Measurements from ENCODE around the gene PREPL.
A peak's percentile ranks its signal among the peaks of the same experiment; 100 is the strongest.
"Not testable (repeated sequence)": the region's sequence is repeated elsewhere in the genome, so short reads cannot be mapped to it uniquely, and the experiment has no call there.

The PREPL gene

GRCh38 chr2:44361330-44362206 lies at the start of gene PREPL, which contains the start of gene CAMKMT:
Gene PREPL (minus strand): TSS chr2:44361494. CDS start chr2:44346342, 15,152 bp downstream.
Gene CAMKMT (plus strand): TSS chr2:44361947.
- DNase-seq = peak; percentile 98

- DNase-seq = no peak
Observed at GRCh38 chr2:44398243-44398897, 37.1 kb upstream of the PREPL start.

GRCh38 chr2:44397447-44398175 lies 36.3 kb upstream of the PREPL start:
- DNase-seq = no peak

GRCh38 chr2:44392338-44392943 lies 31.1 kb upstream of the PREPL start:
- DNase-seq = peak; percentile 8

- no peak for DNase-seq
Observed at GRCh38 chr2:44389895-44390294, 28.6 kb upstream of the PREPL start.

- DNase-seq = no peak
Observed at GRCh38 chr2:44388877-44389276, 27.6 kb upstream of the PREPL start.

GRCh38 chr2:44385226-44385625 lies 23.9 kb upstream of the PREPL start:
- DNase-seq = not testable (repeated sequence)

- DNase-seq = no peak
Observed at GRCh38 chr2:44377486-44377885, 16.2 kb upstream of the PREPL start.

- no peak for DNase-seq
Observed at GRCh38 chr2:44372246-44372645, 11.0 kb upstream of the PREPL start.

- no peak for DNase-seq
Observed at GRCh38 chr2:44371445-44371844, 10.2 kb upstream of the PREPL start.

GRCh38 chr2:44369392-44369791 lies 8.1 kb upstream of the PREPL start:
- no peak for DNase-seq

GRCh38 chr2:44367591-44367990 lies 6.3 kb upstream of the PREPL start:
- no peak for DNase-seq

- no peak for DNase-seq
Observed at GRCh38 chr2:44364604-44365003, 3.3 kb upstream of the PREPL start.

GRCh38 chr2:44362207-44363015 lies 1.1 kb upstream of the PREPL start:
- DNase-seq = no peak

- no peak for DNase-seq
Observed at GRCh38 chr2:44360749-44361329, 455 bp downstream of the PREPL start.

GRCh38 chr2:44358503-44358902 lies 2.8 kb downstream of the PREPL start:
- DNase-seq = peak; percentile 75

GRCh38 chr2:44354761-44355160 lies 6.5 kb downstream of the PREPL start:
- no peak for DNase-seq

GRCh38 chr2:44352510-44352909 lies 8.8 kb downstream of the PREPL start:
- no peak for DNase-seq

GRCh38 chr2:44351676-44352075 lies 9.6 kb downstream of the PREPL start:
- no peak for DNase-seq

GRCh38 chr2:44351088-44351487 lies 10.2 kb downstream of the PREPL start:
- DNase-seq = no peak

GRCh38 chr2:44349506-44349905 lies 11.8 kb downstream of the PREPL start:
- no peak for DNase-seq

GRCh38 chr2:44348400-44348799 lies 12.9 kb downstream of the PREPL start:
- no peak for DNase-seq
